ENCODE data around the gene POLDIP2. TPM values are rescaled to one million over a fixed set of nuclear protein-coding genes. Genes with fewer than 3 reads are reported as not detected.

The POLDIP2 gene
- total and polyA plus RNA-seq, 2 donors (not counting 1 experiment from before 2014, with no cell fraction given), result 30.2 to 35.7 TPM

- Histone ChIP-seq H3K27me3 (replicated peaks in 1 of 4; ENCODE audit: control extremely low read depth in 1 of 4, control insufficient read depth in 3 of 4, insufficient read depth in 4 of 4, low read length in 3 of 4) (no peaks in the 10 kb centered on the region), H3K9me3 (ENCODE audit: control extremely low read depth in 1 of 3, control insufficient read depth in 2 of 3, insufficient read depth in 1 of 3, low read length in 2 of 3) (no peaks in the 10 kb centered on the region), H4K20me1 (ENCODE audit: control insufficient read depth, insufficient read depth, low read length, poor library complexity, severe bottlenecking) (peaks cover 9% of the 10 kb centered on the region), H3K27ac (ENCODE audit: low read length in 2 of 2) (no peak overlapping the region), H3K36me3 (replicated peaks in 1 of 2; ENCODE audit: control extremely low read depth in 1 of 2, control insufficient read depth in 1 of 2, extremely low read depth in 1 of 2, insufficient read depth in 2 of 2, low read length in 1 of 2) (peaks cover 0 to 47% of the 10 kb centered on the region in 2 experiments), H3K79me2 (ENCODE audit: control insufficient read depth, insufficient read depth, low read length) (peaks cover 38% of the 10 kb centered on the region), H3K9ac (ENCODE audit: low read length) (no peak overlapping the region), H3K4me2 (replicated peaks; ENCODE audit: low read depth, low read length, poor library complexity, severe bottlenecking) (no peak overlapping the region), H2AFZ (ENCODE audit: insufficient read depth, low read depth, low read length, poor library complexity, severe bottlenecking) (no peak overlapping the region), H3K4me1 (ENCODE audit: control insufficient read depth in 2 of 2, insufficient read depth in 2 of 2, low read length in 2 of 2) (peaks cover 9 to 14% of the 10 kb centered on the region in 2 donors), H3K4me3 (ENCODE audit: control extremely low read depth in 1 of 5, extremely low read depth in 1 of 5, insufficient read depth in 1 of 5, low read depth in 2 of 5, low read length in 4 of 5) (no peak overlapping the region)
- TF ChIP-seq CTCF (IDR thresholded peaks at IDR 0.05) (no peak), EZH2 (IDR thresholded peaks at IDR 0.05; ENCODE audit: borderline replicate concordance, insufficient read depth, low read depth, low read length, poor library complexity, severe bottlenecking) (no peak)
- Mint-ChIP-seq H3K4me3 (no peak overlapping the region), H3K9me3 (ENCODE audit: insufficient read depth) (no peaks in the 10 kb centered on the region), H3K4me1 (peaks cover 20% of the 10 kb centered on the region), H3K27ac (no peak overlapping the region), H3K27me3 (no peaks in the 10 kb centered on the region)
- DNase-seq (no peak), ATAC-seq (ENCODE audit: low read depth) (no peak)
- WGBS (ENCODE audit: insufficient coverage), result 98% methylated on average over 4 of the region's 5 CpGs
- intact Hi-C loops (cut with micrococcal nuclease), result no loop called here
- POLR2A ChIA-PET, result no interaction called here
- CTCF ChIA-PET, result no interaction called here
Observed at GRCh38 chr17:28330671-28331070, 26.7 kb downstream of the POLDIP2 start.

GRCh38 chr17:28328325-28328724, 29.0 kb downstream of the POLDIP2 start:
- CTCF ChIA-PET, result no interaction called here
- DNase-seq, result no peak
- no peak for TF ChIP-seq EZH2 (IDR thresholded peaks at IDR 0.05; ENCODE audit: borderline replicate concordance, insufficient read depth, low read depth, low read length, poor library complexity, severe bottlenecking)
- TF ChIP-seq CTCF (IDR thresholded peaks at IDR 0.05), result no peak

More at GRCh38 chr17:28328325-28328724, 29.0 kb downstream of the POLDIP2 start:
- Histone ChIP-seq H3K4me2 (replicated peaks; ENCODE audit: low read depth, low read length, poor library complexity, severe bottlenecking) (no peak overlapping the region), H3K27ac (ENCODE audit: low read length in 2 of 2) (no peak overlapping the region), H2AFZ (ENCODE audit: insufficient read depth, low read depth, low read length, poor library complexity, severe bottlenecking) (no peak overlapping the region), H3K9me3 (ENCODE audit: control extremely low read depth in 1 of 3, control insufficient read depth in 2 of 3, insufficient read depth in 1 of 3, low read length in 2 of 3) (no peaks in the 10 kb centered on the region), H3K9ac (ENCODE audit: low read length) (no peak overlapping the region), H3K4me3 (ENCODE audit: control extremely low read depth in 1 of 5, extremely low read depth in 1 of 5, insufficient read depth in 1 of 5, low read depth in 2 of 5, low read length in 4 of 5) (no peak overlapping the region), H3K27me3 (replicated peaks in 1 of 4; ENCODE audit: control extremely low read depth in 1 of 4, control insufficient read depth in 3 of 4, insufficient read depth in 4 of 4, low read length in 3 of 4) (no peaks in the 10 kb centered on the region), H3K36me3 (replicated peaks in 1 of 2; ENCODE audit: control extremely low read depth in 1 of 2, control insufficient read depth in 1 of 2, extremely low read depth in 1 of 2, insufficient read depth in 2 of 2, low read length in 1 of 2) (peaks cover 0 to 47% of the 10 kb centered on the region in 2 experiments), H3K79me2 (ENCODE audit: control insufficient read depth, insufficient read depth, low read length) (peaks cover 19% of the 10 kb centered on the region), H4K20me1 (ENCODE audit: control insufficient read depth, insufficient read depth, low read length, poor library complexity, severe bottlenecking) (peaks cover 9% of the 10 kb centered on the region), H3K4me1 (ENCODE audit: control insufficient read depth in 2 of 2, insufficient read depth in 2 of 2, low read length in 2 of 2) (no peaks in the 10 kb centered on the region)
- H3K9me3 Mint-ChIP-seq (ENCODE audit: insufficient read depth), result no peaks in the 10 kb centered on the region
- intact Hi-C loops (cut with micrococcal nuclease), result no loop called here
- H3K27me3 Mint-ChIP-seq, result no peaks in the 10 kb centered on the region
- H3K4me3 Mint-ChIP-seq, result no peak overlapping the region
- no peak for ATAC-seq (ENCODE audit: low read depth)
- WGBS (ENCODE audit: insufficient coverage), result 95% methylated on average over 2 of the region's 4 CpGs
- H3K4me1 Mint-ChIP-seq, result peaks cover 7% of the 10 kb centered on the region
- POLR2A ChIA-PET, result no interaction called here
- H3K27ac Mint-ChIP-seq, result no peak overlapping the region
